ENCODE measurements around the gene LTV1. TPM values are rescaled to one million over a fixed set of nuclear protein-coding genes. Genes with fewer than 3 reads are reported as not detected.

Gene LTV1
- total and polyA plus RNA-seq, 2 of the 4 experiments (the other 2 are of a cell fraction), result 11.1 to 19.0 TPM

GRCh38 chr6:143803769-143804568 lies 39.2 kb upstream of the LTV1 start:
- H3K27me3 ChIP-seq (ENCODE audit: control insufficient read depth, insufficient read depth, low read length), result no peaks in the 10 kb centered on the region
- no peaks in the 10 kb centered on the region for H3K9me3 ChIP-seq (ENCODE audit: control insufficient read depth, insufficient read depth, low read length)
- WGBS, 2 experiments (ENCODE audit: extremely low coverage in 2 of 2, insufficient read length in 1 of 2), result 90% methylated on average over 2 of the region's 9 CpGs; no CpG with 5 or more reads in 1 of the 2 experiments
- no peak overlapping the region; the same call in 1 of the 2 replicates for H2BK120ac ChIP-seq (ENCODE audit: low read depth, low read length)
- in situ Hi-C loops (cut with MboI; ENCODE audit: low sequenced_read_pairs) (no loop called here), dilution Hi-C loops (cut with HindIII; ENCODE audit: low sequenced_read_pairs, unreplicated experiment) (no loop called here), intact Hi-C loops (cut with micrococcal nuclease) (loop anchor here (2.0 kb wide), 1 partner anchor 43 kb away; no protein-coding TSS in a partner anchor)
- H2AK9ac ChIP-seq (replicated peaks; ENCODE audit: low read depth, low read length, poor library complexity), result no peak overlapping the region
- H2BK15ac ChIP-seq (ENCODE audit: low read depth, low read length), result peak overlapping the region; percentile 82; the same call in 1 of the 3 replicates
- H4K8ac ChIP-seq (ENCODE audit: low read depth in 2 of 2, low read length in 2 of 2), result peak overlapping the region in 1 of 2 experiments; percentile 21; a peak in 1 of 4 replicates
- H3K56ac ChIP-seq (ENCODE audit: extremely low read depth, insufficient read depth, low read length), result no peak overlapping the region
- no peak overlapping the region for H2AFZ ChIP-seq (replicated peaks; ENCODE audit: low read length, poor library complexity)
- ChIA-PET CTCF (no interaction called here), POLR2A (ENCODE audit: unreplicated experiment) (no interaction called here)
- no peak overlapping the region for H3K4me3 ChIP-seq (ENCODE audit: insufficient read depth, low read depth, low read length)
- no peak overlapping the region for H3K9ac ChIP-seq (ENCODE audit: low read depth, low read length)
- BruUV-seq (replicated peaks), result no TSS peak
- no peak overlapping the region for H2BK5ac ChIP-seq (ENCODE audit: low read depth, low read length, poor library complexity, severe bottlenecking)
- H3K23ac ChIP-seq (ENCODE audit: low read depth, low read length), result no peak overlapping the region; the same call in 1 of the 2 replicates
- 0 out of 2 replicates have a peak overlapping the region, but pooled peaks have one; percentile 23 for H4K91ac ChIP-seq (ENCODE audit: insufficient read depth, low read depth, low read length)
- H3K4ac ChIP-seq (ENCODE audit: low read depth, low read length), result peak overlapping the region; percentile 49
- peak overlapping the region; percentile 36 for H2AK5ac ChIP-seq (ENCODE audit: low read depth, low read length)
- no peak for TF ChIP-seq CTCF (conservative IDR thresholded peaks at IDR 0.05; ENCODE audit: low read depth, low read length)
- TF ChIP-seq MXI1 (IDR thresholded peaks at IDR 0.05; ENCODE audit: borderline replicate concordance, low read depth, low read length), result no peak
- no peak for TF ChIP-seq CHD1 (IDR thresholded peaks at IDR 0.05; ENCODE audit: low read depth, low read length)
- no peak for TF ChIP-seq NFE2L2 (IDR thresholded peaks at IDR 0.05; ENCODE audit: low read depth, low read length)
- no peak for TF ChIP-seq RFX5 (IDR thresholded peaks at IDR 0.05; ENCODE audit: low read depth, low read length)
- no peak for TF ChIP-seq RCOR1 (IDR thresholded peaks at IDR 0.05; ENCODE audit: insufficient replicate concordance, low read length)
- no peak for TF ChIP-seq POLR2A (IDR thresholded peaks at IDR 0.05; ENCODE audit: low read depth, low read length)
- no peak for TF ChIP-seq SMC3 (IDR thresholded peaks at IDR 0.05; ENCODE audit: low read depth, low read length)
- TF ChIP-seq USF2 (IDR thresholded peaks at IDR 0.05; ENCODE audit: low read depth, low read length), result no peak
- H3K79me1 ChIP-seq (ENCODE audit: low read depth in 1 of 2, low read length in 2 of 2), result peaks cover 4 to 37% of the 10 kb centered on the region in 2 experiments; a peak in 3 of 4 replicates
- no peak overlapping the region for H3K27ac ChIP-seq (ENCODE audit: insufficient read depth, low read length)
- peak overlapping the region; percentile 20; the same call in 1 of the 2 replicates for H3K18ac ChIP-seq (ENCODE audit: low read depth, low read length)
- H3K9me1 ChIP-seq (ENCODE audit: insufficient read depth, low read length), result peaks cover 20% of the 10 kb centered on the region
- H4K5ac ChIP-seq (ENCODE audit: low read depth, low read length), result peak overlapping the region; percentile 53; the same call in 1 of the 2 replicates
- H2BK20ac ChIP-seq (ENCODE audit: low read depth, low read length), result peak overlapping the region; percentile 21; the same call in 1 of the 2 replicates
- peak overlapping the region; percentile 83 for H3K14ac ChIP-seq (replicated peaks; ENCODE audit: low read depth, low read length)
- DNase-seq (no peak), ATAC-seq (ENCODE audit: low read depth) (no peak)
- no peak overlapping the region for H3K4me2 ChIP-seq (ENCODE audit: low read depth, low read length)
- peaks cover 17% of the 10 kb centered on the region for H3K4me1 ChIP-seq (ENCODE audit: control insufficient read depth, insufficient read depth, low read length)
- H4K20me1 ChIP-seq (ENCODE audit: insufficient read depth, low read length), result no peaks in the 10 kb centered on the region; the same call in 1 of the 2 replicates
- peaks cover 3% of the 10 kb centered on the region; the same call in 1 of the 2 replicates for H3K36me3 ChIP-seq (ENCODE audit: control insufficient read depth, insufficient read depth, low read length)

All from IMR-90 (cell line).